Ramos (cell line): Measurements from ENCODE around the gene MDM4.
"Not testable (repeated sequence)": the region's sequence is repeated elsewhere in the genome, so short reads cannot be mapped to it uniquely, and the experiment has no call there.

Source experiments
- in situ Hi-C: fragments of 300-500 bp; cut with MboI; formaldehyde crosslinking; loops from one replicate; pipeline ENCODE4 v1.14.3; 2022; ENCODE audit warnings: low sequenced_read_pairs; ENCODE audit not compliant: unreplicated experiment

MDM4 gene

DNA sequence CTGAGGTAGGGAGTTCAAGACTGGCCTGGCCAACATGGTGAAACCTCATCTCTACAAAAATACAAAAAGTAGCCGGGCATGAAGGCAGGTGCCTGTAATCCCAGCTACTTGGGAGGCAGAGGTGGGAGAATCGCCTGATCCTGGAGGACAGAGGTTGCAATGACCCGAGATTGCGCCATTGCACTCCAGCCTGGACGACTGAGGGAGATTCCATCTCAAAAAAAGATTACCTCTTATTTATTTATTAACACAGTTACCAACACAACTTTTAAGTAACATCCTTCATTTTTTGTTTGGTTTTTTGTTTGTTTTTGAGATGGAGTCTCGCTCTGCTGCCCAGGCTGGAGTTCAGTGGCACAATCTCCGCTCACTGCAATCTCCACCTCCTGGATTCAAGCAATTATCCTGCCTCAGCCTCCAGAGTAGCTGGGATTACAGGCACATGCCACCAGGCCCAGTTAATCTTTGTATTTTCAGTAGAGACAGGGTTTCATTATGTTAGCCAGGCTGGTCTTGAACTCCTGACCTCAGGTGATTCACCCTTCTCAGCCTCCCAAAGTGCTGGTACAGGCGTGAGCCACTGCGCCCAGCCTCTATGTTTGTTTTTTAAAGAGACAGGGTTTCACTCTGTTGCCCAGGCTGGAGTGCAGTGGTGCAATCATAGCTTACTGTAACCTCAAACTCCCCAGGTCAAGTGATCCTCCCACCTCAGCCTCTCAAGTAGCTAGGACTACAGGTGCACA is 29.5 kb upstream of the MDM4 start:
- in situ Hi-C loops: not testable (repeated sequence)

DNA sequence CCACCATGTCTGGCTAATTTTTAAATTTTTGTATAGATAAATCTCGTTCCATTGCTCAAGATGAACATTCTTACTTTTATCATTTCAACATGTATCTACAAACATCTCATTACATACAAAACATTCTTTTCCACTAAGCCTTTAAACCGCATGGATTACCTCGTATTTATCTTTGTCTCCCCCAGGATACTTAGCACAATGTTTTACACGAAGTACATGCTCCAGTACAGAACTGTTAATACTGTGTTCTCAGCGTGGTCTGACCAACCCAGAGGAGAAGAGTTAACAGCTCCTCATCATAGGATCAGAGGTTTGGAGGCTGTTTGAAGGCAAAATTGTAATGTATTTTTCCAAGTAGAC is 29.0 kb upstream of the MDM4 start:
- in situ Hi-C loops: no loop called here

DNA sequence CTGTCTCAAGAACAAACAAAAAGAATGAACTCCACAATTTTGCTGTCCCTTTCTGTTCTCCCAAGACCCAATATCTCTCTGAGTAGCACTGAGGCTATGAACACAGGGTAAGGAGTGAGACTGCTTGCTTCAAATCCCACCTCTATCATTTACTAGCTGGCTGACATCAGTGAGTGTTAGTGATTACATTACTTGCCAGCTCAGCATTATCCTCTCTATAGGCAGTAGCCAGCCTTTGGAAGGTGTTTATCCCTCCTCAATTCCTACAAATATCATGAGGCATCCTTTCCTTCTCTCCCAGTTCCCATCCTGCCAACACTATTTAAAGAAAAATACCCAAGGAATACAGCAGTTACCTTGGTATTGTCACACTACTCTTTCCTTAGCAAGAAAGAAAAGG is 24.6 kb upstream of the MDM4 start:
- in situ Hi-C loops: no loop called here

GRCh38 chr1:204493145-204493983 is 22.8 kb upstream of the MDM4 start:
- in situ Hi-C loops: no loop called here

DNA sequence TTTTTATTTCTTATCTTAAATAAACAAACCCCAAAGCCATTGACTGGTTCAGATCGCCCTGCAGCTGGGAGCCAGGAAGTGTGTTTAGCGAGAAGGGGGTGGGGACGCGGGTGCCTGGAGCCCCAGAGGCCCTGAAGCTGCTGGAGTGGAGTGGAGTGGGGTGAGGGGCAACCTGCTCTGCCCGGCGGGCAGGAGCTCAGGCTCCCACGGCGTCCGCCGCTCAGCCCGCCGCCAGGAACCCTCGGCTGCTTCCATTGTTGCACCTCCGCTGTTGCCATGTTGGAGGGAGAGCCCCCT is 22.3 kb upstream of the MDM4 start:
- in situ Hi-C loops: no loop called here

DNA sequence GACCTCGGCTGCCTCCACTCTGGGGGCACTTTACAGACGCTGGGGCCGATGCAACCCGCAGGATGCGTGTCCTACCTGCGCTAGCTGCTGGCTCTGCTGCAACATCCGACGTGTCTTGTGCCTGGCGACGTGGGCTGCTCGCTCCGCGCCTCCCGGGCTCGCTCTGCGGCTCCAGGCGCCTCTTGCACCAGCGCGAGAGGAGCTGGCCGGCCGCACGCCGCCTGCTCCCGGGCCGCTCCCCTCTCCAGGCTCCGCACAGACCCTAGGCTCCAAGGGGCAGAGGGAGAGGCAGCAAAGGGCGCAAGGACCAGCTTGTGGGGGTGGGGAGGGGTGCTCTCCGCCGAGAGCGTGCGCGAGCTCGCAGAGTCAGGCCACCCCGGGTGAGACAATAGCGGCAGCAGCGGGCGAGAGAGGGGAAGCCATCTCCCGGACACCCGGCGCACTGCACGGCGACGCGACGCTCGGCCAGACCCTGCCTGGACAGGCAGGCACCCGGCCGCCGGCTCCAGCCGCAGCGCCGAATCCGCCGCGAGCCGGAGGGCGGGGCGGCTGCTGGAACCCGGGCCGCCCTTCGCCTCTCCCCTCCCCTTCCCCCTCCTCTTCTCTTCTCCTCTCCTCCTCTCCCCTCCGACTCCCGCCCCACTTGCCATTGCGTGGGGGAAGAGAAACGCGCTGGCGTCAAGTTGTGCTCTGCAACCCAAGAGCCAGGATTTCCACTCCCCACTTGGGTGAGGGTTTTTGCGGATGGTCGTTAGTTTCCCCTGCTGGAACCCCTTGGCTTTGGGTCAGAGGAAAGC is 21.7 kb upstream of the MDM4 start, which contains the start of gene PIK3C2B:
Gene PIK3C2B (minus strand): TSS at position 525 of the 797 bp plus-strand sequence. CDS start 25,003 bp downstream, outside the sequence.
- in situ Hi-C loops: no loop called here

DNA sequence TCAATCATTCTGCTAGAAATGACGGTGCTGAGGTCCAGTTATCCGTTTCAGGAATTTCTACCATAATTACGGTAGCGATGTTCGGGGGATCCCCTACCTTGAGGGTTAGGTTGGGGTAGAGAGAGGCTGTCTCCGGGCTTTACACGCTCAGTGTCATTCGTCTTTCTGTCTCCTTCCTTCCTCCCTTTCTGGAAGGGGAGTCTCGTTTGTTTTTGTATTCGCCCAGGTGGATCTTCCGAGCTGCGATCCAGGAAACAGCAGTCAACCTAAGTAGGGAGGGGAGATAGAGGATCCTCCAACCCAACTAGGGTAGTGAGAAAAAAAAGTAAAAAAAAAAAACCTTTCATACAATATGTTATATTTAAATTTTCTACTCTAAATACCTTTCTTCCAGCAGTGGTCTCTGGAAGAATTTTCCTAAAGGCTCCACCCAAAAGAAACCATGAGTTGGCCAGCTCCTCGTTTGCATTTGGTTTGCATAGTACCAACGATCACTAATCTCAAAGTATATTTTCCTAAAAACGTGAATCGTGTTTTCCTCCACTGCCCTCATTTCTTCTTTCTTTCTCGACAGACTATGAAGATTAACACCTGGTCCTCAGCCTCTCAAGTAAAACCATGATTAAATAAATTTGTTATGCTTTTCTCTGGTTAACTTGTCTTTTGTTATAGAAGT is 21.0 kb upstream of the MDM4 start:
- in situ Hi-C loops: no loop called here

GRCh38 chr1:204495777-204496176 is 20.4 kb upstream of the MDM4 start:
- in situ Hi-C loops: no loop called here

DNA sequence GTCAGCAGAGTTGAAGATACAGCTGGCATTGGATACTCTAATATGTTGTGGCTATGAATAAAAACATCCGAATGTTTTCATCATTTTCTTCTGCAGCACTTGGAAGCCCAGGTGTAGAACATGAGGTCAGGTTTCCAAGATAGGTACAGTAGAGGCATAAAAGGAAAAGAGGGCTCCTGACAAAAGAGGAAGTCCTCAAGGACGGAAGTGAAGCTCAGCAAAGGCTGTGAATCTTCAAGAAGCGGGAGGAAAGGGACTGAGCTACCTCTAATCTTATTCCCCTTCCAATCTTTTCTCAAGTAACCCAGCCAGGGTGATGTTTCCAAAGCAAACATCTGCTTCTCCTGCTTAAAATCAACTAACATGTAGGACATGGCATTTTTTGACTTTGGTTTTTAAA is 17.2 kb upstream of the MDM4 start:
- in situ Hi-C loops: no loop called here

- in situ Hi-C loops: loop anchor here (5.0 to 25.0 kb wide), 3 partner anchors 52 to 788 kb away; no protein-coding TSS in a partner anchor
Measured at GRCh38 chr1:204499511-204500468, 16.4 kb upstream of the MDM4 start.

DNA sequence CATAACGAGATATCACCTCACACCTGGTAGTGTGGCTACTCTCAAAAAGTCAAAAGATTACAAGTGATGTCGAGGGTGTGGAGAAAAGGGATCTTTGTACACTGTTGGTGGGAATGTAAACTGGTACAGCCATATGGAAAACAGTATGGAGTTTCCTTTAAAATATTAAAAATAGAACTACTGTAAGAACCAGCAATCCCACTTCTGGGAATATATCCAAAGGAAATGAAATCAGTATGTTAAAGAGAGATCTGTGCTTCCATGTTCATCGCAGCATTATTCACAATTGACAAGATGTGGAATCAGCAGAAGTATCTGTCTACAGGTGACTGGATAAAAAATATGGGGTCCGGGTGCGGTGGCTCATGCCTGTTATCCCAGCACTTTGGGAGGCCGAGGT is 14.0 kb upstream of the MDM4 start:
- in situ Hi-C loops: loop anchor here (5.0 to 25.0 kb wide), 3 partner anchors 55 to 785 kb away; no protein-coding TSS in a partner anchor

GRCh38 chr1:204503122-204503912 is 12.9 kb upstream of the MDM4 start:
- in situ Hi-C loops: loop anchor here (5.0 to 25.0 kb wide), 3 partner anchors 56 to 784 kb away; no protein-coding TSS in a partner anchor

DNA sequence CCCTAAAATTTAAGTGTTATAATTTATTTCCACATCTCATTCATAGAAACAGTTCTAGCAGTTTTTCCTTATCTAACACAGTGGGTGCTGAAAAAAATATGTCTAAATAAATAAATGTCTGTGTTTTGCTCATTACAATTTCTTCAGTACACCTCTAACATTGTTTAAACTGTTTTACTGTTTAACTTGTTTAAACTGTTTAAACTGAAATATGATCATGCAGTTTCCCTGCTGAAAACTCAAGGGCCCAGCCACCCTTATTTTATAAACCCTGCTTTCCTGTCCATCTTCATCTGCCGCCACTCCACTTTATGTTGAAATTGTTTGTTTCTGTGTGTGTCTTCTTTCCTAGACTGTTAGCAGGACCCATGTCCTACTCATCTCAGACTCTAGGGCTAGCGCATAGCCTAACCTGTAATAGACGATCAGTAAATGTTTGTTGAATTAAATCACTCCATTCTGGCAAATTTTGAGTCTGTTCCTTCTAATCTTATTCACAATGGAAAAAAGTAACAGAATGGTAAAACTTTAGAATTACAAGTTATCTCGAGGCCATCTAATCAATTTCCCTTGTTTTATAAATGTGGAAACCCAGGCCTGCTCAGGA is 12.2 kb upstream of the MDM4 start:
- in situ Hi-C loops: loop anchor here (5.0 to 25.0 kb wide), 3 partner anchors 57 to 783 kb away; no protein-coding TSS in a partner anchor

DNA sequence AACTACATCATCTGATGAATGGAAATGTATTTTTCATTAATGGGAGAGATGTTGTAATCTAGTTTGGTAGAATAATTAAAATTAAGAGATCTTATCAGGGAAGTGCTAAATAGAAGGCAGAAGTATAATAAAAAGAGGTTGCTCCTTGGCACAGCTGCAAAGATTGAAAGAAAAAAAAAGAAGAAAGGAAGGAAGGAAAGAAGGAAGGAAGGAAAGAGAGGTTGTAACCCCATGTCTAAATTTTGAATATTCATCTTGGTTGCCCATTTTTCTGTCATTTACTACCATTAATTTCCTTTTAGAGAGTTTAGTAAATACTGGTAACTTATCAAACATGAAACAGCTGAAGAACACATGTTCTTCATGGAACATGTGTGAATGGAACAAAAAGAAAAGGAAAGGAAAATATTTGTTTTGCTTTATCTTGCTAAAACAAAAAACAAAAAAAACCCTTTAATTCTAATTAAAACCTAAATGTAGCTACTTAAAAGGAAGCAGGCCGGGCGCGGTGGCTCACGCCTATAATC is 10.5 kb upstream of the MDM4 start:
- in situ Hi-C loops: loop anchor here (25.0 kb wide), 2 partner anchors 768 to 782 kb away; no protein-coding TSS in a partner anchor

GRCh38 chr1:204506201-204506968 is 9.8 kb upstream of the MDM4 start:
- in situ Hi-C loops: loop anchor here (25.0 kb wide), 2 partner anchors 769 to 781 kb away; no protein-coding TSS in a partner anchor

DNA sequence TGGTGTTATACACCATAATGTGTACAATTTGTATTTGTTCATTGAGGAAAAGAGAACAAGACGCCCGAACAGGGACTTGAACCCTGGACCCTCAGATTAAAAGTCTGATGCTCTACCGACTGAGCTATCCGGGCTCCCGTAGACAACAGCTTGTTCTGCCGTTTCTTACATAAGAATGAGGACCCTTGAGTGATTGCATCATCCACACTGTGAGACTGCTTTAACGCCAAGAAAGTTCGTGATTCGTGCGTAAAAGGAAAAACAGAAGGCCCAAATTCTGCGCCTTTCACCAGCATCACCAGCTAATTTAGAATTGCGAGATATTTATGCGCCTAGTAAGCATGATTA is 9.3 kb upstream of the MDM4 start:
- in situ Hi-C loops: loop anchor here (25.0 kb wide), 2 partner anchors 770 to 780 kb away; no protein-coding TSS in a partner anchor
